A673 (cell line): ENCODE data around the gene DCTN3. TPM values are rescaled to one million over a fixed set of nuclear protein-coding genes. Genes with fewer than 3 reads are reported as not detected.
A peak's percentile ranks its signal among the peaks of the same experiment; 100 is the strongest.

ENCODE experiments used
- BruUV-seq: library from RNA; stranded (reverse); fragments of 400-500 nt; replicated peaks from 2 replicates; lab custom pipeline; 2021; lab: Mats Ljungman, UMichigan
- CTCF ChIA-PET: fragments of 300-600 bp; sonication (Branson Sonifier 250); formaldehyde crosslinking; loops from one replicate; lab custom pipeline; 2022; ENCODE audit warnings: antibody characterized with exemption; lab: Charles Lee
- POLR2A ChIA-PET: fragments of 300-600 bp; sonication (Branson Sonifier 250); formaldehyde crosslinking; loops from one replicate; lab custom pipeline; 2022; ENCODE audit warnings: antibody characterized with exemption; ENCODE audit not compliant: low non-redundant PET; lab: Charles Lee
- DNase-seq: peaks from one replicate; pipeline ENCODE4 v3.0.0-alpha.2; 2015; ENCODE audit warnings: low spot score
- H3K27ac ChIP-seq: fragments of 200-600 bp; sonication (generic); 2 replicates; pipeline ENCODE4 v1.5.1; 2016; ENCODE audit warnings: mixed run types, low read depth, mild to moderate bottlenecking, mixed read lengths, antibody characterized with exemption, low read length; ENCODE audit not compliant: poor library complexity, severe bottlenecking
- H3K27me3 ChIP-seq: fragments of 200-600 bp; sonication (generic); replicated peaks from 2 replicates; pipeline ENCODE4 v1.6.1; 2017; ENCODE audit warnings: mixed run types, low read depth, mild to moderate bottlenecking, mixed read lengths, antibody characterized with exemption, low read length; ENCODE audit not compliant: insufficient read depth, poor library complexity
- H3K36me3 ChIP-seq: fragments of 200-600 bp; sonication (generic); 2 replicates; pipeline ENCODE4 v1.6.1; 2016; ENCODE audit warnings: mixed run types, mild to moderate bottlenecking, mixed read lengths, antibody characterized with exemption, low read length; ENCODE audit not compliant: insufficient read depth, poor library complexity, severe bottlenecking
- H3K4me1 ChIP-seq: fragments of 200-600 bp; sonication (generic); 2 replicates; pipeline ENCODE4 v1.6.1; 2017; ENCODE audit warnings: mixed run types, mild to moderate bottlenecking, mixed read lengths, antibody characterized with exemption, low read length; ENCODE audit not compliant: insufficient read depth, poor library complexity, severe bottlenecking
- H3K4me3 ChIP-seq: fragments of 200-600 bp; sonication (generic); 2 replicates; pipeline ENCODE4 v1.5.1; 2016; ENCODE audit warnings: low read depth, mixed run types, mild to moderate bottlenecking, mixed read lengths, low read length; ENCODE audit not compliant: poor library complexity, severe bottlenecking
- H3K9me3 ChIP-seq: fragments of 200-600 bp; sonication (generic); 2 replicates; pipeline ENCODE4 v1.6.1; 2016; ENCODE audit warnings: mixed run types, low read depth, mild to moderate bottlenecking, mixed read lengths, antibody characterized with exemption, low read length; ENCODE audit not compliant: poor library complexity, severe bottlenecking
- CTCF ChIP-seq: fragments of 300-800, 200-600 bp; sonication (generic); conservative IDR thresholded peaks from 2 replicates; pipeline ENCODE4 v1.5.1; 2017; ENCODE audit warnings: low read depth, mild to moderate bottlenecking, antibody characterized with exemption, low read length, moderate library complexity, mixed read lengths
- EZH2 ChIP-seq: fragments of 200-600 bp; sonication (generic); IDR thresholded peaks from 2 replicates; pipeline ENCODE4 v1.6.1; 2017; ENCODE audit warnings: borderline replicate concordance, low read depth, mild to moderate bottlenecking, mixed read lengths, antibody characterized with exemption, low read length; ENCODE audit not compliant: poor library complexity, severe bottlenecking
- intact Hi-C: fragments of 100-400 bp; cut with micrococcal nuclease; formaldehyde crosslinking; loops from one replicate; pipeline ENCODE4 v1.10.0; 2022; ENCODE audit not compliant: unreplicated experiment
- total RNA-seq: library from RNA; stranded (reverse); gene quantifications from 2 replicates; pipeline ENCODE4 v1.2.3, GENCODE V29; 2021

Gene DCTN3
- total RNA-seq, 1 experiment from 2014 or later: 79.3 TPM

DNA sequence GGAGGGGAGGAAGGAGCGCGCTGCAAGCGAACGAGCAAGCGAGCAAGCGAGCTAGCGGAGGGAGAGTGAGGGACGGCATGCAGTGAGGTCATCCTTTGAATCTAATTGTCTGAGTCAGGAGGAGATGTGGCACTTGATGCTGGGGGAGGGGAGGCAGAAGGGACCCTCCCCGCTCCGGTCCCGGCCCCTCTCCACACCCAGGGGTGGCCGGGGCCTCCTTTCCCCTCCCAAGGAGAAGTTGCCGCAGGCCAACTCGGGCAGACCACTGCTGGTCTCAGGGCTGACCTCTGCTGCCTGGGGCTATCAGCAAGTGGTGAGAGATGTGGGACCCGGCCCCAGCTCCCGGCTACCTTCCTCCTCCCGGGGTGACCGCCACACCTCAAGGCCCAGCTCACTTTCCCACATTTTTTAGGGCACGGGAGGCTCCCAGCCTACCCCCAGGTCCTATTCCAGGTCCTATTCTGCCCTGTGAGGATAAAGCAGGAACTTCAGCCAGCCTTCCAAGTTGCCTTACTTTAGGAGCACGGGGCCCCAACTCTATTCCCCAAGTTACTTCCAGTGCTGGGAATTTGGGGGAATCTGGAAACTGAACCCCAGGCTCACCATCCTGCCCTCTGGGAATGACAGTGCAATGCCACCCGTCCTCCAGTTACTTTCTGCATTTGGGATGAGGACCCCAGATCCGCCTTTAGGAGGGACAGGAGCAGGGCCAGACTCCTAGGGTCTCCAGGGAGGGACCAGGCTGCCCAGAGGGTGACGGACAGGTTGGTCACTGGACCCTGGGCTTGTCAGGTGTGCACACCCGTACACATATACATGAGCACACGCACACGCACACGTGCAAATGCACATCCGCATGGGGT is 41.8 kb downstream of the DCTN3 start:
- no peak for TF ChIP-seq CTCF
- TF ChIP-seq EZH2: no peak
- Histone ChIP-seq H3K9me3 (no peaks in the 10 kb centered on the region), H3K27ac (no peak overlapping the region), H3K36me3 (no peaks in the 10 kb centered on the region), H3K4me1 (peaks cover 22% of the 10 kb centered on the region), H3K4me3 (peak overlapping the region; percentile 37), H3K27me3 (peaks cover 9% of the 10 kb centered on the region)
- CTCF ChIA-PET: interaction anchor here (0.6 kb wide), 1 partner anchor 51 kb away, joined by 6 read pairs; no protein-coding TSS in a partner anchor
- intact Hi-C loops: no loop called here
- peak; percentile 41 for DNase-seq
- POLR2A ChIA-PET: no interaction called here
- BruUV-seq: no TSS peak

DNA sequence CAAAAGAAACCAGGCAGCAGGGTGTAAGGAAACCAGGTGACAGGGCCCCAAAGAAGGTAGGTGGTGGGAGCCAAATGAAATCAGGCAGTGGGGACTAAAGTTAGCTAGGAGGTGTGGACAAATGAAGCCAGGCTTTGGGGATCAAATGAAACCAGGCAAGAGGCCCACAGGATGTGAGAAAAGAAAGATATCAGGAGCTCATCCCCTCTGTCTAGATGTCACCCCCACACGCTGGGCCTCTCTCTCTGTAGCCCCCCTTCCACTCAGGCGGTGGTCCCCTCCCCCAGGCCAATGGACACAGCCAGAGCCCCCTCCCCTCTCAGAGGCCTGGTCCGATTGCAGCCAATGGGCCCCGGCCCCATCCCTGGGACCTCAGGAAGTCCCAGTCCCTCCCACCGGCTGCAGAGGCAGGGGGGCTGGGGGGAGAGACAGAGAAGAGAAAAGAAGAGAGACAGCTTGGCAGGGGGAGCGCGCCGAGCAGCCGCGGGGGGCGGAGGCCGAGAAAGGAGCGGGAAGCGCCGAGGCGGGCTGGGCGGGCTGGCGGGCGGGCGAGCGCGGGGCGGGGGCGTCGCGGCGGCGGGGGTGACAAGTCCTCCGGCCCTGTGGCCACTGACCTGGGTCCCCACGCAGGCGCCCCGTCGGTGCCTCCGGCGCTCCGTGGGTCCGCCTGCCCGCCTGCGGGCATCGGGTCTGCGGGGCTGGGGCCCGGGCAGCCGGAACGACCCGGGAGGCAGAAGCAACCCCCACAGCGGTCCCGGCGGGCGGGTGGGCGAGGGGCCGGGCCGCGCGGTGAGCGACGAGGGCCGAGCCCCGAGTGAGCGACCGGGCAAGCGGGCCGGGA is 42.7 kb downstream of the DCTN3 start:
- no peak for TF ChIP-seq CTCF
- no peak for TF ChIP-seq EZH2
- BruUV-seq: no TSS peak
- intact Hi-C loops: no loop called here
- Histone ChIP-seq H3K4me3 (peak overlapping the region; percentile 37), H3K36me3 (no peaks in the 10 kb centered on the region), H3K27me3 (peaks cover 9% of the 10 kb centered on the region), H3K27ac (no peak overlapping the region), H3K4me1 (peaks cover 22% of the 10 kb centered on the region), H3K9me3 (no peaks in the 10 kb centered on the region)
- CTCF ChIA-PET: interaction anchor here (0.6 kb wide), 1 partner anchor 52 kb away, joined by 6 read pairs; no protein-coding TSS in a partner anchor
- POLR2A ChIA-PET: no interaction called here
- DNase-seq: peak; percentile 35

- BruUV-seq: no TSS peak
- no peaks in the 10 kb centered on the region for H3K9me3 ChIP-seq
- no peak for DNase-seq
- intact Hi-C loops: no loop called here
- ChIA-PET POLR2A (no interaction called here), CTCF (no interaction called here)
- no peak overlapping the region for H3K4me3 ChIP-seq
- H3K27me3 ChIP-seq: peaks cover 9% of the 10 kb centered on the region
- TF ChIP-seq EZH2: no peak
- TF ChIP-seq CTCF: no peak
- H3K27ac ChIP-seq: no peak overlapping the region
- H3K36me3 ChIP-seq: no peaks in the 10 kb centered on the region
- peaks cover 22% of the 10 kb centered on the region for H3K4me1 ChIP-seq
Measured at GRCh38 chr9:34576597-34577399, 43.5 kb downstream of the DCTN3 start.
